GM10266 (cell line): Measurements from ENCODE around the gene KREMEN2.

Experiments
- DNase-seq: peaks from one replicate; pipeline ENCODE4 v3.0.0; 2012; ENCODE audit errors: extremely low spot score
- TF ChIP-seq, protein P1 (sequence below): IDR thresholded peaks from 2 replicates; pipeline ENCODE4 v1.5.1; 2012; ENCODE audit warnings: mild to moderate bottlenecking, low read depth; ENCODE audit not compliant: control insufficient read depth, insufficient read depth; ENCODE audit errors: missing control alignments

Gene KREMEN2

DNA sequence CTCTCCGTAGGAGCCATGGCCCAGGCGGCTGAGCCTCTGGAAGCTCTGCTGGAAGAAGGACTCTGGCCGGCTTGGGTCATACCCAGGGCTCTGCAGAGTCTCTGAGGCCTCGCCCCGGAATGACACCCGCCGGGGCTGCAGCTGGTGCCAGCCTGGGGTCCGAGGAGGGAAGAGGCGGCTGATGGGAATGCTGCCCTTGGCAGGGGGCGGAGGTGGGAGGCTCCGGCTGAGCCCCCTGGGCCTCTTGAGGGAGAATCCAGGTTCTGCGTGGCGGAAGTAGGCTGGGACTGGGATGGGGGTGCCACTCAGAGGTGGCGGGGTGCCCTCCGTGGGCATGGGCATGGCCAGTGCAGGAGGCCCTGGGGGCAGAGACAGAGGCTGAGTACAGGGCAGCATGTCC lies 12.6 kb downstream of the KREMEN2 start:
- TF ChIP-seq, protein P1, sequence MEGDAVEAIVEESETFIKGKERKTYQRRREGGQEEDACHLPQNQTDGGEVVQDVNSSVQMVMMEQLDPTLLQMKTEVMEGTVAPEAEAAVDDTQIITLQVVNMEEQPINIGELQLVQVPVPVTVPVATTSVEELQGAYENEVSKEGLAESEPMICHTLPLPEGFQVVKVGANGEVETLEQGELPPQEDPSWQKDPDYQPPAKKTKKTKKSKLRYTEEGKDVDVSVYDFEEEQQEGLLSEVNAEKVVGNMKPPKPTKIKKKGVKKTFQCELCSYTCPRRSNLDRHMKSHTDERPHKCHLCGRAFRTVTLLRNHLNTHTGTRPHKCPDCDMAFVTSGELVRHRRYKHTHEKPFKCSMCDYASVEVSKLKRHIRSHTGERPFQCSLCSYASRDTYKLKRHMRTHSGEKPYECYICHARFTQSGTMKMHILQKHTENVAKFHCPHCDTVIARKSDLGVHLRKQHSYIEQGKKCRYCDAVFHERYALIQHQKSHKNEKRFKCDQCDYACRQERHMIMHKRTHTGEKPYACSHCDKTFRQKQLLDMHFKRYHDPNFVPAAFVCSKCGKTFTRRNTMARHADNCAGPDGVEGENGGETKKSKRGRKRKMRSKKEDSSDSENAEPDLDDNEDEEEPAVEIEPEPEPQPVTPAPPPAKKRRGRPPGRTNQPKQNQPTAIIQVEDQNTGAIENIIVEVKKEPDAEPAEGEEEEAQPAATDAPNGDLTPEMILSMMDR = no peak
- DNase-seq = no peak

DNA sequence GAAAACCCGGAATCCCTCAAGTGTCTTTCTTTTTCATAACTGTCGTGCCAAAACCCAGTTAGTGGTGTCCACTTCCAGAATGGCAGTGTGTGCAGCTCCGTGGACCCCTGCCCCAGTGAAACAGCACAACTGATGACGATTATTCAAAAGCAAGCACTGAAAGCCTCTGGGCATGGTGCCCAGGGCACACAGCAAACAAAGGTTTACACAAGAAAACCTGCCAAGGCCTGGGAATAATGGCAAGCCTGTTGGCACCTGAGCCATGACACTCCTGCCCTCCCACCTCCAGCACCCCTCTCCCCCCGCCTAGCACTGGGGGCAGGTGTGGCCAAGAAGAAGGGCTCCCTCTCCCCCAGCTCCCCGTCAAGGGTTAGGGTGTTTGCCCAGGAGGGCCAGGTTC lies 13.4 kb downstream of the KREMEN2 start:
- TF ChIP-seq, protein P1 = no peak
- no peak for DNase-seq

DNA sequence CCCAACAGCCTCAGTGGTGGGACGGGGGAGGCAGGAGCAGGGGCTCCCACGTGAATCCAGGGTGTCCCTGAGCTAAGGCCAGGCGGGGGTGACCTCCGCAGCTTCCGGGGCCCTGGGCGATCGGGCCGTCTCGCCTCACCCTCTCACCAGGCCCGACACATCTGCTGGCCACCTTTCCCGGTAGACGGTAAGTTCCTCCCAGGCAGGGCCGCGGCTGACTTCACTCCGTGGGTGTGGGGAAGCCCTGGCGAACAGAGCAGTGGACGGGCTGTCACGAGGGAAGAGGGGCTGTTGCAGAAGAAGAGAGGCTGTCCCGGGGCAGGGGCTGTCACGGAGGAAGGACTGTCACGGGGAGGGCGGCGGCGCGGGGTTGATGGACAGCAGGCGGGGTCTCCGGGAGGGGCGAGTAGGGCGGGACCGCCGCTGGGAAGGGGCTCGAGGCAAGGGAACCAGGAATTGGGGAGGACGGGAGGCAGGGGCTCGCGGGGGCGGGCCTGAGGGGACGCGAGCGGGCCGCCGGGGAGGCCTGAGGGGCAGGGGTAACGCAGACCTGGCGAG lies 15.7 kb downstream of the KREMEN2 start:
- DNase-seq = peak; percentile 43
- TF ChIP-seq, protein P1 = no peak

DNA sequence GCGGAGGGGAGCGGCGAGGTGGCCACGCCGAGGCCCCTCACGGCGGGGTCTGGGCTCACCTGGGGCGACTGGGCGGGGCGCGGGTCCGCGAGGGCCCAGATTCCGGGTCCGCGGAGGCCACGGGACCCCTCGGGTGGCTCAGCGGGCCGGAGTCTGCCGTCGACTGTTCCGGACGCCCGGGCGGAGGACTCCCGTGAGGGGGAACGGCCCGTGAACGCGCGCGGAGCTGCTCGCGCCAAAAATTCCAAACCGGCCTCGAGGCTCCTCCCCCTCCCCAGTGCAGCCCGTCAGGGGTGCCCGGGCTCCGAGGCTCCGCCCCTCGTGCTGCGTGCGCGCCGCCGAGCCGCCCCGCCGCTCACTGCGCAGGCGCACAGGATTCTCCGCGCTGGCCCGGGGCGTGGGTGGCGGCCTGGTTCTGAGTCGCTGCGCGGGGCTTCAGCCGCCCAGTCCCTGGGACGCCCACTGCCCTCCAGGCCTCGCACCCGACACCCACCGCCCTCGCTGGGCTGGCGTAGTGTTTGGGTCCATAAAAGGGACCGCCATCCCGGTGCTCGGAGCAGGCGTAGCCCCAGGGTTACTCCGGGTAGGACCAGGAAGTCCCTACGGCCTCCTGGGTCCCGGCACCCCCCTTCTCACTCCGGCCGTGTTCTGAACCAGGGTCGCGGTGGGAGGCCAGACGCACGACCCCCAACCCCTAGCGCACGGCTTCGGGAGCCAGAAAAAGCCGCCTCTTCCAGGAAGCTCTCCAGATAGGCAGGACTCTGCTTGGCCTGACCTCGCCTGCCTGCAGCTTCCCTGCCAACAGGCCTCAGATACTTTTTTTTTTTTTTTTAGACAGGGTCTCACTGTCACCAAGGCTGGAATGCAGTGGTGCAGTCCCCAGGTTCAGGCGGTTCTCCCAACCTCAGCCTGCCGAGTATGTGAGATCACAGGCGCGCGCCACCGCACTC lies 16.4 kb downstream of the KREMEN2 start, which contains the start of gene PKMYT1:
Gene PKMYT1 (minus strand): TSS at position 220 of the 950 bp plus-strand sequence. CDS start 789 bp downstream, outside the sequence.
- TF ChIP-seq, protein P1 = no peak
- peak; percentile 100 for DNase-seq

DNA sequence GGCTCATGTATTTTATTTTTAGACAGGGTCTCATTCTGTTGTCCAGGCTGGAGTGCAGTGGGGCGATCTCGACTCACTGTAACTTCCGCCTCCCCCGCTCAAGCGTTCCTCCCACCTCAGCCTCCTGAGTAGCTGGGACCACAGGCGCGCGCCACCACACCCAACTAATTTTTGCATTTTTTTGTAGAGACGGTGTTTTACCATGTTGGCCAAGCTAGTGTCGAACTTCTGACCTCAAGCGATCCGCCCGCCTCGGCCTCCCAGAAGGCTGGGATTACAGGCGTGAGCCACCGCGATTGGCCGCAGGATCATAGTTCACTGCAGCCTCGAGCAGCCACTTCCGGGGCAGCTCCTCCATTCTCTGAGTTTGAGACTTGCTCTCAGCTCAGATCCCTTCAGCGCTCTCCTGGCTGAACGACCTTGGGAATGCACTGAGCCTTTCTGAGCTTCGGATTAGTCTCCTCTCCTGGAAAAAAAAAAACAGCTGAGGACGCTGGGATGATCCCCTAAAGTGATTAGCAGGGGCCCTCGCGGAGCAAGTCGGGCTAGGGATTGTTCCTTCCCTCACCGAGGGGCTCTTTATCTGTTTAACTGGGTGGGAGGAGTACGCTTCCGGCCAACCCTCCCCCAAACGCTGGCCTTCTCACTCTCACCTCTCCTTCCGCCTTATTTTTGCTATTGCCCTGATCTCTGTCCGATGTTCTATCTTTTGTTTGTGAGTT lies 17.3 kb downstream of the KREMEN2 start:
- TF ChIP-seq, protein P1 = no peak
- DNase-seq = no peak

DNA sequence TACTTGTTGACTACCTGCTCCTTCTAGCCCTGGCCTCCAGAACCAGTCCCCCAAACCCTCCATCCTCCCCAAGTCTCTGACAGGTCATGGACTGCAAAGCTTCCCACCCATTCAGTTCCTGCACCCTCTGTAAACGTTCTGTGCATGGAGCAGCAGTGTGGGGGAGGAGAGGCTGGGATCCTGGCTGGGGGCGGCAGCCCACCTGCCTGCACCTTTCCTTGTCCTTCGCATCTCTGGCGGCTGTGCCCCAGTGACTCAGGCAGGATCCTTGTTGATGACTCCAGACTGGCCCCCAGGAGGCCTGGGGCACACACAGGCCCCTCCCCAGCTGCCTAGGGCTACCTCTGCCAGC lies 17.8 kb downstream of the KREMEN2 start:
- TF ChIP-seq, protein P1 = no peak
- no peak for DNase-seq
